CD4-positive, alpha-beta T cell treated with Interleukin-10 for 1 hour (primary cell): ENCODE results near the gene GIT2.
"Not testable (repeated sequence)": the region's sequence is repeated elsewhere in the genome, so short reads cannot be mapped to it uniquely, and the experiment has no call there.

Source experiments
- DNase-seq: peaks from one replicate; pipeline ENCODE4 v3.0.0-alpha.2; 2020

GIT2 gene

GRCh38 chr12:109915171-109916040, 80.8 kb downstream of the GIT2 start:
- no peak for DNase-seq

GRCh38 chr12:109914461-109914860, 81.7 kb downstream of the GIT2 start:
- DNase-seq = no peak

GRCh38 chr12:109912855-109913321, 83.3 kb downstream of the GIT2 start:
- DNase-seq = no peak

- peak; percentile 8 for DNase-seq
Measured at GRCh38 chr12:109910969-109911348, 85.2 kb downstream of the GIT2 start.

GRCh38 chr12:109910254-109910968, 85.8 kb downstream of the GIT2 start:
- no peak for DNase-seq

GRCh38 chr12:109905301-109905700, 90.9 kb downstream of the GIT2 start:
- DNase-seq = no peak

DNA sequence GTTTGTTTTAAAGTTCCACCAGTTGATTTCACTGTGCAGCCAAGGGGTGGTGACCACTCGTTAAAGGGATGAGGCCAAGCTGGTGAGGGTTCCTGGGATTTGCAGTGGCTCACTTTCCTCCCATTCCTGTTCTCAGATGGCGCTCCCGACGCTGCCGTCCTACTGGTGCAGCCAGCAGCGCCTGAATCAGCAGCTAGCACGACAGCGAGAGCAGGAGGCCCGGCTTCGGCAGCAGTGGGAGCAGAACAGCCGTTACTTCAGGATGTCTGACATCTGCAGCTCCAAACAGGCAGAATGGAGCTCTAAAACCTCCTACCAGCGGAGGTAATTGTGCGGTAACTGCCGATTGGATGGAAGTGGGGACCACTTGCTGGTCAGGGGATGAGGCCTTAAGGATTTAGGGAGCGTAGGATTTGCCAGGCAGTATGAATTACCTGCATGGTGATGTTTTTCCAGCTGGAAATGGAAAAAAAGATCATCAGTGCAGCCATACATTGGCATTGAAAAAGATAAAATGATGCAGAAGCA, 93.2 kb downstream of the GIT2 start:
- DNase-seq = no peak

GRCh38 chr12:109900752-109901580, 95.2 kb downstream of the GIT2 start:
- DNase-seq = no peak

DNA sequence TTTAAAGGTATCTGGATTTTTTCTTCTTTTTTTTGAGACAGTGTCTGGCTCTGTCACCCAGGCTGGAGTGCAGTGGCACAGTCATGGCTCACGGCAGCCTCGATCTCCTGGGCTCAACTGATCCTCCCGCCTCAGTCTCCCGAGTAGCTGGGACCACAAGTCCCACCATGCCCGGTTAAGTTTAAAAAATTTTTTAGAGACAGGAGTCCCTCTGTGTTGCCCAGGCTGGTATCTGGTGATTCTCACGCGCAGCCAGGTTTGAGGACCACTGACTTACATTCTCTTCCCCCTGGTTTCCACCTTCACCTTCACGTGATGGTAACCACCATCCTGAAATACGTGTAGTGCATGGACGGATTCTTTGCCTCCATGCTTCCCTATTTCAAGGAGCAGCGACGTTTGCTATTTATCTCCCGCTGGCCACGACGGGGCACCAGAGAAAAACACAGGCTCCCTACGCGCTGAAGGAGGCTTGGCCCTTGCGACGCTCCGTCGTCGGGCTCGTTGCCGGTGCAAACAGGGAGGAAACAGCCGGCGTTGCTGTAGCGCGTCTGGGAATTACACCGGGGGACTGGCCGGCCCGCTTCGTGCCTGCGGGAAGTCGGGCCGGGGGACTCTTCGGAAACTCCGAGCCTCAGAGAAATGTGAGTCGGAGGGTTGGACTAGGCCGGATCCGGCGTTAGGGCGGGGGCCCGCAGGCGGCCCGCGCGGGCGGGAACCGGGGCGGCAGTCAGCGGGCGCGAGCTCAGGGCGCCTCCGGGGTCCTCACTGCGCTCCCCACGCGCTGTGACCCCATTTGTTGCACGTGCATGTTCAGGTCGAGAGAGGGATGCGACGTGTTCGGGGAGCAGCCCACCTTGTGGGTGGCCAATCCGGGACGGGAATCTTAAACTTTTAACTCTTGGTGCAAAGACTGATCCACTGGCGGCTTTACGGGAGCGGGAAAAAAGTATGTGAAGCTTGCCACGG, 96.1 kb downstream of the GIT2 start, which contains the start of gene TCHP:
TCHP (plus strand) TSS at position 492 of the 969 bp plus-strand sequence. CDS start 2,753 bp downstream, outside the sequence.
- peak; percentile 82 for DNase-seq

DNA sequence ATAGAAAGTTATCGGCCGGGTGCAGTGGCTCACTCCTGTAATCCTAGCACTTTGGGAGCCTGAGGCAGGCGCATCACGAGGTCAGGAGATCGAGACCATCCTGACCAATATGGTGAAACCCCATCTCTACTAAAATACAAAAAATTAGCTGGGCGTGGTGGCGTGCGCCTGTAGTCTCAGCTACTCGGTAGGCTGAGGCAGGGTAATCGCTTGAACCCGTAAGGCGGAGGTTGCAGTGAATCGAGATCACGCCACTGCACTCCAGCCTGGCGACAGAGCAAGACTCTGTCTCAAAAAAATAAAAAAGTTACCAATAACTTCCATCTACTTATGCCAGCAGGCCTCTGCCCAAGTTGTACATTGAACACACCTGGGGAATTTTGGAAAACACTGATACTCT, 96.8 kb downstream of the GIT2 start:
- not testable (repeated sequence) for DNase-seq

- no peak for DNase-seq
Measured at GRCh38 chr12:109897029-109897428, 99.1 kb downstream of the GIT2 start.

DNA sequence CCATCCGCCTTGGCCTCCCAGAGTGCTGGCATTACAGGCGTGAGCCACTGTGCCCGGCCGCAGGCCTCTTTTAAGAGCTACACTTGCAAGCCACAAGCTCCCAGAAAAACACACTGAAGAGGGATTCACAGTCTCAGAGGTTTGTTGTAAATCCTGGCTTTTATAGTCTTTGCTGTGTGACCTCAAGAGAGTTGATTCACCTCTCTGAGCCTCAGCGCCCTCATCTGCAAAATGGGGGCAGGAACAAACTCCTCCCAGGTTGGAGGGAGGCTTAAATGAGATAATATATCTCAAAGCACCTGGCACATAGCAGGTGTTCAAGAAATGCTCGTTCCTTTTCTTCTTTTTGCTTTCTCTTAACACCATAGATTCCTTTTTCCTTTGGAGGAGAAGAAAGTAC, 100.0 kb downstream of the GIT2 start:
- no peak for DNase-seq

DNA sequence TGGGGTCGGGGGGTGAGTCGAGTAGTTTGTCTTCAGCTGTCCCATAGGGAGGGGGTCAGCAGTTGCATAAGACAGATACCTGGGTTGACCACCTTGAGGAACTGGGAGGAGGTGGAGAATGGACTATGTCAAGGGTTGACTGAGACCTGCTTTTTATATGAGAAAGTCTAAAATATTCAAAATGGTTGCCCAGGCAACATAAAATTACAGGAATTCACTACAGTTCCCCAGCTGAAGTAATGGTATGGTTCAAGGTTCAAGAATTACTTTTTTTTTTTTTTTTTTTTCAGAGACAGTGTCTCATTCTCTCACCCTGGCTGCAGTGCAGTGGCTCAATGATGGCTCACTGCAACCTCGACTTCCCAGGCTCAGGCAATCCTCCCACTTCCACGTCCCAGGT, 101.2 kb downstream of the GIT2 start:
- DNase-seq = no peak

DNA sequence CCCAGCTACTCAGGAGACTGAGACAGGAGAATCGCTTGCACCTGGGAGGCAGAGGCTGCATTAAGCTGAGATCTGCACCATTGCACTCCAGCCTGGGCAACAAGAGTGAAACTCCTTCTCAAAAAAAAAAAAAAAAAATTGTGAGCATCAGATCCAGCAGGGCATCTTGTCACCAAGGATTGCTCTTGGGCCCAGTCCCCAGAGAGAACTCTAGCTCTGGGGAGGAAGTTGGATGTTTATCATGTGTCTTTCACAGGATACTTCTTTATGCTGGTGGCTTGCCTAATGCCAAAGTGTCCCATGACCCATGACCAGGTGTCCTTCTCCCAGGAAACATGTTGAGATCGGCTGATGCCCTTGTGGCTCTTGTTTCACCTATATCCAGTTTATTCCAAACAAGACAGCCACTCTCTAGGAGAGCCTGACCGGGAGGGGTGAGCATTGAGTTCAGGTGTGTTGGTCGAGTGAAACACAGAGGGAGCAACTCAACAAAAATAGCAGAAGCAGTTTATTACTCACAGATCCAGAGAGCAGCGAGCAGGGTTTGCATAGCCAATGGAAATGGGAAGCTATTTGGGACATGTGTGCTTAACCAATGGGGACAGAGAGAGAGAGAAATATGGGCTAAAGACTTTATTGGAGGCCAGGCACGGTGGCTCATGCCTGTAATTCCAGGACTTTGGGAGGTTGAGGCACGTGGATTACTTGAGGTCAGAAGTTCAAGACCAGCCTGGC, 102.7 kb downstream of the GIT2 start:
- no peak for DNase-seq

DNA sequence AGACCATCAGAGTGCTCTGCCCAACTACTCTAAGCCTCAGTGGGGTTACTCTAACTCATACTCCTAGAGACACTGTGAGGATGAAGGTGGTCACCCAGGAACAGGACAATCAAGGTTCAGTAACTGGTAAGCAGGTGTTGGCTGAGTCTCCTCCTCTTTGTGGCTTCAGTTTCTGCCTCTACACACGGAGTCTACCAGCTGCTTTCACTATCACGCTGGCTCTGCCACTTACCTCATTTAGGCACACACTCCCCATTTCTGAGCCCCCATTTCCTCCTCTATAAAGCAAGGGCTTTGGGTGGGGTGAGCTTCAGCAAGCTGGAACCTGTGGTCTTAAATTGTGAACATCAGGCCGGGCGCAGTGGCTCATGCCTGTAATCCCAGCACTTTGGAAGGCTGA, 103.4 kb downstream of the GIT2 start:
- peak; percentile 49 for DNase-seq

DNA sequence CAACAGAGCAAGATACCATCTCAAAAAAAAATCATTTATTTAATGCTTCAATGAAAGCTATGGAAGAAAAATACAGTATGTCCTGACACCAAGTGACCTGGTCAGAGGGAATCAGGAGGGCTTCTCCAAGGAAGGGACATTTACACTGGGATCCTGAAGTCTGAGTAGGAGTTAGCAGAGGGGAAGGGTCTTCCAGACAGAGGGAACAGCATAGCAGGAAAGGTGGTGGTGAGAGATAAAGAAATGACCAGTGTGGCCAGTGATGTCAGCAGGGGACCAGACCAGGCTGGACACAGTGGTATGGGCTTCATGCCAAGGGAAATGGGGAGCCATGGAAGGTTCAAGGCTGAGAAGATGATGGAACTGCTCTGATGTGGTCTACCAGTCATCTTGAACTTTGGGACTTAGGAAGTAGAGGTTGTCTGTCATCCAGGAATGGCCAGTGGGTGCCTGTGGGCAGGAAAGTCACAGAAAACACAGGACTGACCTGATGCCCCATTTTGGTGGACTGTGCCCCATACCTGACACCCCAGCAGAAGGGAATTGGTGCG, 103.9 kb downstream of the GIT2 start:
- DNase-seq = no peak

- DNase-seq = not testable (repeated sequence)
Measured at GRCh38 chr12:109891731-109892130, 104.4 kb downstream of the GIT2 start.

DNA sequence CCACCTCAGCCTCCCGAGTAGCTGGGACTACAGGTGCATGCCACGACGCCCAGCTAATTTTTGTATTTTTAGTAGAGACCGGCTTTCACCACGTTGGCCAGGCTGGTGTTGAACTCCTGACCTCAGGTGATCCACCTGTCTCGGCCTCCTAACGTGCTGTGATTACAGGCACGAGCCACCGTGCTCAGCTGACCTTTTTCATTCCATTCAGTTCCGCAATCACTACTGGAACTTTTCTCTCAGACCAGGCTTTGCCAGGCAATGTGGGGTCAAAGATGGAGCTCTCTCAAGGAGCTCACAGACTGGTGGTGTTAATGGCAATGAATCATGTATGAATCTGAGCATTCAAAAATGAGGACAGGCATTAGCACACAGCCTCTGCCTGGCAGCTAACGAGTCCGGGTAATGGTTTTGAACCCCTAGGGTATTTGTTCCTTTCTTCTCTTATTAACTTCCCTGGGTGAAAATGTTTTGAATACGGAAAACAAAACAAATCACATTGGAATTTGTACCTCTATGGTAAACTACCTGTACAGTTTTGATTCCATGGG, 105.5 kb downstream of the GIT2 start:
- no peak for DNase-seq

GRCh38 chr12:109888179-109889020, 107.8 kb downstream of the GIT2 start:
- peak; percentile 61 for DNase-seq
